HepG2 (cell line): Measurements from ENCODE around the gene MADCAM1. TPM values are rescaled to one million over a fixed set of nuclear protein-coding genes. Genes with fewer than 3 reads are reported as not detected.

Experiments
- ATAC-seq: fragments of 200-7000 bp; cut with Tn5 transposase; 3 replicates; pipeline ENCODE4 v1.9.1; 2020; ENCODE audit warnings: mild to moderate bottlenecking, moderate library complexity
- BruUV-seq: library from RNA; stranded (reverse); fragments of 400-500 nt; replicated peaks from 2 replicates; lab custom pipeline; 2021; lab: Mats Ljungman, UMichigan
- CTCF ChIA-PET: fragments of 300-600 bp; formaldehyde crosslinking; extraction: SDS; loops from one replicate; lab custom pipeline; 2021; ENCODE audit warnings: low total read pairs, inconsistent platforms, low intra/inter-chr PET ratio; lab: Yijun Ruan, JAX
- POLR2A ChIA-PET: fragments of 350-600 bp; sonication (Branson Sonifier 250); formaldehyde crosslinking; loops from one replicate; lab custom pipeline; 2020; ENCODE audit warnings: antibody characterized with exemption, inconsistent platforms; lab: Yijun Ruan, JAX
- DNase-seq: peaks from one replicate; pipeline ENCODE4 v3.0.0-alpha.2; 2015; ENCODE audit warnings: low spot score
- FAIRE-seq: peaks from 3 replicates; lab custom pipeline; 2011; peaks lifted over from hg19 to GRCh38; lab: Jason Lieb, UNC
- H2AFZ ChIP-seq: one replicate; pipeline ENCODE4 v1.6.1; 2011; ENCODE audit warnings: low read length, inconsistent platforms
- H3K27ac ChIP-seq: fragments of 300-600 bp; 3 replicates; pipeline ENCODE4 v1.8.0; 2011; ENCODE audit warnings: mixed run types, mild to moderate bottlenecking, mixed read lengths, low read length, inconsistent platforms; ENCODE audit not compliant: insufficient read depth; ENCODE audit errors: extremely low read length
- H3K27me3 ChIP-seq, 2 experiments: fragments of 200-600 bp in 1 of 2; 2 replicates in 1 of 2; 3 replicates in 1 of 2; pipeline versions ENCODE4 v1.6.0 to v1.8.0; 2011; ENCODE audit warnings: low read length in 2 of 2, mild to moderate bottlenecking in 2 of 2, moderate library complexity in 2 of 2, inconsistent platforms in 1 of 2; ENCODE audit not compliant: insufficient read depth in 2 of 2, control insufficient read depth in 1 of 2
- H3K36me3 ChIP-seq, 2 experiments: fragments of 200-600 bp in 1 of 2; replicated peaks in 1 of 2; 2 replicates in 1 of 2; 3 replicates in 1 of 2; pipeline versions ENCODE4 v1.5.1 to v1.8.0; 2011; ENCODE audit warnings: low read length in 2 of 2, inconsistent platforms in 1 of 2; ENCODE audit not compliant: insufficient read depth in 2 of 2, control insufficient read depth in 1 of 2
- H3K4me1 ChIP-seq: 2 replicates; pipeline ENCODE4 v1.5.1; 2012; ENCODE audit warnings: low read length, inconsistent platforms; ENCODE audit not compliant: insufficient read depth
- H3K4me2 ChIP-seq: 2 replicates; pipeline ENCODE4 v1.6.0; 2011; ENCODE audit warnings: low read depth, low read length, inconsistent platforms
- H3K4me3 ChIP-seq, 3 experiments: fragments of 200-600 bp in 1 of 3; sonication (generic), shearing (Covaris generic) in 1 of 3; replicated peaks in 1 of 3; 2 replicates each; pipeline ENCODE4 v1.5.1; 2011 to 2016; ENCODE audit warnings: low read length in 3 of 3, inconsistent platforms in 2 of 3, low read depth in 2 of 3, mild to moderate bottlenecking in 2 of 3, control low read depth in 1 of 3, mixed read lengths in 1 of 3; ENCODE audit not compliant: insufficient read depth in 1 of 3
- H3K79me2 ChIP-seq: one replicate; pipeline ENCODE4 v1.6.1; 2011; ENCODE audit warnings: low read length, inconsistent platforms; ENCODE audit not compliant: insufficient read depth
- H3K9ac ChIP-seq: 2 replicates; pipeline ENCODE4 v1.6.0; 2011; ENCODE audit warnings: mild to moderate bottlenecking, low read depth, low read length, inconsistent platforms; ENCODE audit not compliant: insufficient read depth
- H3K9me3 ChIP-seq: 2 replicates; pipeline ENCODE4 v1.5.1; 2012; ENCODE audit warnings: mild to moderate bottlenecking, low read length
- H4K20me1 ChIP-seq: 2 replicates; pipeline ENCODE4 v1.6.0; 2011; ENCODE audit warnings: inconsistent platforms, mild to moderate bottlenecking, low read length, moderate library complexity; ENCODE audit not compliant: insufficient read depth
- DRAP1 ChIP-seq: IDR thresholded peaks from 2 replicates; pipeline ENCODE4 v1.6.1; 2016; ENCODE audit warnings: missing genetic modification reagents, missing compliant biosample characterization
- GATAD1 ChIP-seq: IDR thresholded peaks from 2 replicates; pipeline ENCODE4 v1.6.1; 2016; ENCODE audit warnings: missing genetic modification reagents, missing compliant biosample characterization
- HINFP ChIP-seq: sonication (generic); formaldehyde crosslinking; IDR thresholded peaks from 2 replicates; pipeline ENCODE4 v1.4.0; 2020; ENCODE audit warnings: low read depth, mild to moderate bottlenecking, missing genetic modification reagents
- JUN ChIP-seq: sonication (generic); formaldehyde crosslinking; IDR thresholded peaks from 2 replicates; pipeline ENCODE4 v1.4.0; 2020; ENCODE audit warnings: mild to moderate bottlenecking, missing genetic modification reagents
- JUND ChIP-seq: sonication (generic); formaldehyde crosslinking; IDR thresholded peaks from 2 replicates; pipeline ENCODE4 v1.8.0; 2022; ENCODE audit warnings: mild to moderate bottlenecking, missing genetic modification reagents
- MTERF4 ChIP-seq: sonication (generic); formaldehyde crosslinking; IDR thresholded peaks from 2 replicates; pipeline ENCODE4 v1.8.0; 2023; ENCODE audit warnings: mild to moderate bottlenecking, missing genetic modification reagents
- MZF1 ChIP-seq: sonication (generic); formaldehyde crosslinking; IDR thresholded peaks from 2 replicates; pipeline ENCODE4 v1.8.1; 2023; ENCODE audit warnings: mild to moderate bottlenecking, missing genetic modification reagents, borderline replicate concordance
- NFYC ChIP-seq: IDR thresholded peaks from 2 replicates; pipeline ENCODE4 v1.6.1; 2016; ENCODE audit warnings: missing genetic modification reagents, missing compliant biosample characterization
- POLR2A ChIP-seq, 2 experiments: IDR thresholded peaks; 2 replicates each; pipeline ENCODE4 v1.6.1; 2011; ENCODE audit warnings: low read depth in 2 of 2, low read length in 2 of 2, mild to moderate bottlenecking in 1 of 2, moderate library complexity in 1 of 2; ENCODE audit not compliant: insufficient read depth in 1 of 2
- RFX5 ChIP-seq: IDR thresholded peaks from 2 replicates; pipeline ENCODE4 v1.6.1; 2011; ENCODE audit warnings: low read depth, low read length, improper control_type of control experiment
- RFXANK ChIP-seq: IDR thresholded peaks from 2 replicates; pipeline ENCODE4 v1.6.1; 2016
- SRY ChIP-seq: sonication (generic); formaldehyde crosslinking; IDR thresholded peaks from 2 replicates; pipeline ENCODE4 v1.8.0; 2022; ENCODE audit warnings: mild to moderate bottlenecking, missing genetic modification reagents
- ZBTB44 ChIP-seq: sonication (generic); formaldehyde crosslinking; IDR thresholded peaks from 2 replicates; pipeline ENCODE4 v1.4.0; 2020; ENCODE audit warnings: missing genetic modification reagents
- ZFP37 ChIP-seq: sonication (generic); formaldehyde crosslinking; IDR thresholded peaks from 2 replicates; pipeline ENCODE4 v1.4.0; 2020; ENCODE audit warnings: missing genetic modification reagents, borderline replicate concordance
- ZFP90 ChIP-seq: sonication (generic); formaldehyde crosslinking; IDR thresholded peaks from 2 replicates; pipeline ENCODE4 v1.8.0; 2022; ENCODE audit warnings: missing genetic modification reagents, mild to moderate bottlenecking, inconsistent platforms, borderline replicate concordance
- ZKSCAN8 ChIP-seq: IDR thresholded peaks from 2 replicates; pipeline ENCODE4 v1.6.1; 2016; ENCODE audit warnings: borderline replicate concordance, missing genetic modification reagents, missing compliant biosample characterization
- ZNF180 ChIP-seq: sonication (generic); formaldehyde crosslinking; IDR thresholded peaks from 2 replicates; pipeline ENCODE4 v1.4.0; 2020; ENCODE audit warnings: low read depth, missing genetic modification reagents, borderline replicate concordance
- ZNF530 ChIP-seq: sonication (generic); formaldehyde crosslinking; IDR thresholded peaks from 2 replicates; pipeline ENCODE4 v1.5.0; 2020; ENCODE audit warnings: low read depth, mild to moderate bottlenecking, missing genetic modification reagents
- ZNF780A ChIP-seq: sonication (generic); formaldehyde crosslinking; IDR thresholded peaks from 2 replicates; pipeline ENCODE4 v1.8.0; 2022; ENCODE audit warnings: mild to moderate bottlenecking, missing genetic modification reagents, moderate library complexity
- WGBS: methylation state at CpG from one replicate; pipeline ENCODE4 v1.1.6; 2017; ENCODE audit warnings: low lambda C conversion rate; 5-methylcytosine and 5-hydroxymethylcytosine counted together
- in situ Hi-C: cut with HindIII; loops from 2 replicates; pipeline ENCODE4 v1.10.0; 2017; ENCODE audit warnings: low pct_unique_long_range_greater_than_20kb; ENCODE audit not compliant: extremely low pct_ligation_motif_present
- intact Hi-C: fragments of 100-400 bp; cut with micrococcal nuclease; formaldehyde crosslinking; loops from one replicate; pipeline ENCODE4 v1.10.0; 2022; ENCODE audit not compliant: unreplicated experiment
- polyA plus RNA-seq, 8 experiments: library from polyadenylated mRNA; depleted of rRNA in 3 of 8; stranded (reverse) in 7 of 8; unstranded in 1 of 8; fragments of >200 nt; fragmentation: Illumina TruSeq in 4 of 8; extraction: Trizol in 4 of 8; gene quantifications; 2 replicates each; pipeline versions ENCODE4 v1.2.1 to v1.2.3, GENCODE V29; 2011 to 2016; ENCODE audit warnings: low read depth in 4 of 8, missing spikeins in 1 of 8, mixed read lengths in 1 of 8; ENCODE audit not compliant: insufficient read depth in 1 of 8
- total RNA-seq, 5 experiments: library from RNA; depleted of rRNA; stranded (reverse); fragments of >200 nt; fragmentation: Illumina TruSeq; extraction: Trizol; gene quantifications; 2 replicates each; pipeline ENCODE4 v1.2.3, GENCODE V29; 2016; ENCODE audit warnings: low read depth in 1 of 5
- TF ChIP-seq, protein P1 (sequence below): sonication (generic); formaldehyde crosslinking; IDR thresholded peaks from 2 replicates; pipeline ENCODE4 v1.4.0; 2020; ENCODE audit warnings: low read depth, mild to moderate bottlenecking, missing genetic modification reagents

MADCAM1 gene
- total and polyA plus RNA-seq, 2 of the 13 experiments (the other 11 are each of a cell fraction or from before 2014, with no cell fraction given): 0.29 to 0.33 TPM

DNA sequence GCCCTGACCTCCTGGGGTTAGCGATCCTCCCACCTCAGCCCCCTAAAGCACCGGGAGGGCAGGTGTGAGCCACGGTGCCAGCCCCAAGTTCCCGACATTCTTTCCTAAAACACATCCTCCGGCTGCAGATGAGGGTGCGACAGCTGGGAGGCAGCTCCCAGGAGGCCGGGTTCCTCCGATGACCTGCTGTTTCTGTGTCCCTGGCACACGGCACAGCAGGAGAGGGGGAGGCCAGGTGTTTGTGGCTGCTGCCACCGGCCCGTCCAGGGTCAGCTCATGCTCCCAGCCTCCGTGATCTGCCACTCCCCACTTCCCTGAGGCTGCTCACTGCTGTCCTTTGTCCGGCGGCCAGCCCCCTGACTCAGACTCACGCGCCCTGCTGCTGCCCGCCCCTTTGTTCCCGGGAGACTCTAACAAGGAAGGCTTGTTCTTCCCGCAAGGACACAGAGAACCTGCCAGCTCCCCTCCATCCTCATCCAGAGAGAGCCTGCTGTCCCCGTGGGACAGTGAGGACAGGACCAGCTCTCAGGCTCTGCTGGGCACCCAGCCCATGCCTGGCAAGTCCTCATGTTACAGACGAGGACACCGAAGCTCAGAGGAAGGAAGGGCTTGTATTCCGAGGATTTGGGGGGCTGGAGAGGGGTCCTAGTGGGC is 10.6 kb upstream of the MADCAM1 start:
- H3K9ac ChIP-seq: peak overlapping the region; percentile 65
- peaks cover 54% of the 10 kb centered on the region for H3K4me1 ChIP-seq
- in situ Hi-C loops: no loop called here
- H3K36me3 ChIP-seq: no peaks in the 10 kb centered on the region
- ChIA-PET POLR2A (interaction anchor here (1.2 to 1.5 kb wide), 2 partner anchors 21 to 24 kb away, joined by 4 to 10 read pairs; no protein-coding TSS in a partner anchor), CTCF (no interaction called here)
- peak overlapping the region; percentile 54 for H3K27ac ChIP-seq
- peaks cover 3% of the 10 kb centered on the region for H3K79me2 ChIP-seq
- H2AFZ ChIP-seq: no peak overlapping the region
- 5% methylated on average over 16 of the region's 23 CpGs for WGBS
- DNase-seq (peak; percentile 88), ATAC-seq (peak; percentile 64), FAIRE-seq (no peak)
- peak overlapping the region; percentile 80 for H3K4me2 ChIP-seq
- peaks cover 4% of the 10 kb centered on the region; the same call in 1 of the 2 replicates for H3K9me3 ChIP-seq
- no TSS peak for BruUV-seq
- intact Hi-C loops: no loop called here
- peak overlapping the region in 2 of 3 experiments; percentile 12 to 60; a peak in 4 of 6 replicates for H3K4me3 ChIP-seq
- no peaks in the 10 kb centered on the region; the same call in 1 of the 2 replicates for H4K20me1 ChIP-seq
- no peaks in the 10 kb centered on the region for H3K27me3 ChIP-seq
- TF ChIP-seq, protein P1, sequence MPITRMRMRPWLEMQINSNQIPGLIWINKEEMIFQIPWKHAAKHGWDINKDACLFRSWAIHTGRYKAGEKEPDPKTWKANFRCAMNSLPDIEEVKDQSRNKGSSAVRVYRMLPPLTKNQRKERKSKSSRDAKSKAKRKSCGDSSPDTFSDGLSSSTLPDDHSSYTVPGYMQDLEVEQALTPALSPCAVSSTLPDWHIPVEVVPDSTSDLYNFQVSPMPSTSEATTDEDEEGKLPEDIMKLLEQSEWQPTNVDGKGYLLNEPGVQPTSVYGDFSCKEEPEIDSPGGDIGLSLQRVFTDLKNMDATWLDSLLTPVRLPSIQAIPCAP: no peak
- TF ChIP-seq MTERF4 (CRISPR knock-in tag): no peak
- TF ChIP-seq RFXANK: no peak
- no peak for TF ChIP-seq NFYC (CRISPR knock-in tag)
- TF ChIP-seq MZF1: no peak
- no peak for TF ChIP-seq ZFP90 (CRISPR knock-in tag)
- TF ChIP-seq ZNF530 (CRISPR knock-in tag): no peak
- TF ChIP-seq ZFP37 (CRISPR knock-in tag): no peak
- peak; percentile 36; the same call in 1 of the 2 replicates for TF ChIP-seq ZKSCAN8 (CRISPR knock-in tag)
- TF ChIP-seq JUND: no peak
- no peak for TF ChIP-seq GATAD1 (CRISPR knock-in tag)
- no peak for TF ChIP-seq RFX5
- no peak for TF ChIP-seq SRY
- TF ChIP-seq POLR2A (IDR thresholded peaks at IDR 0.05; ENCODE audit: insufficient read depth in 1 of 2, low read depth in 2 of 2, low read length in 2 of 2): peak; percentile 46 to 76; a peak in 3 of 4 replicates
- TF ChIP-seq DRAP1 (CRISPR knock-in tag): 0 out of 2 replicates have a peak, but pooled peaks have one; percentile 49
- no peak for TF ChIP-seq JUN (CRISPR knock-in tag)
- no peak for TF ChIP-seq ZBTB44 (CRISPR knock-in tag)
- no peak for TF ChIP-seq ZNF180 (CRISPR knock-in tag)
- TF ChIP-seq ZNF780A (CRISPR knock-in tag): no peak
- no peak for TF ChIP-seq HINFP
